Measurements from ENCODE around the gene ASB2.

DNA sequence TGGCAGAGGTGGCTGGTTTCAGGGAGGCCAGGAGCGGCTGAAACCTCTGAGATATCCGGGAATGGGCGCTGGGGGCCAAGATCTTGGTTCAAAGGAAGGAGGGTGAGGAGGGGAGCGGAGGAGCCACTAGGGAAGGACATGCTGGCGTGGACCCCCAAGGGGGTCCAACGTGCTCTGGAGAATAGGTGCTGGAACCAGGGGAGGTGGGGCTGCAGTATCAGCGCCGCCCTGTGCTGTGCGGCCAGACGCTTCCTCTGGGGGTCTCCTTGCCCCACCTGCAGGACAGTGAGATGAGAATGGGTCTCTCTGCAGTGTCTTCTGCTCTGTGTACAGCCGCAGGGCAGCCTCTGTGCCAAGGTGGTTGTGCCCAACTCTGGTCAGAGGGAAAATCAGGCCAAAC, 46.7 kb downstream of the ASB2 start:
- TF ChIP-seq POLR2A (IDR thresholded peaks at IDR 0.05; ENCODE audit: low read depth, low read length), result no peak
- no peak for TF ChIP-seq MAFK (IDR thresholded peaks at IDR 0.05; ENCODE audit: low read depth, low read length)
- TF ChIP-seq, protein P1, sequence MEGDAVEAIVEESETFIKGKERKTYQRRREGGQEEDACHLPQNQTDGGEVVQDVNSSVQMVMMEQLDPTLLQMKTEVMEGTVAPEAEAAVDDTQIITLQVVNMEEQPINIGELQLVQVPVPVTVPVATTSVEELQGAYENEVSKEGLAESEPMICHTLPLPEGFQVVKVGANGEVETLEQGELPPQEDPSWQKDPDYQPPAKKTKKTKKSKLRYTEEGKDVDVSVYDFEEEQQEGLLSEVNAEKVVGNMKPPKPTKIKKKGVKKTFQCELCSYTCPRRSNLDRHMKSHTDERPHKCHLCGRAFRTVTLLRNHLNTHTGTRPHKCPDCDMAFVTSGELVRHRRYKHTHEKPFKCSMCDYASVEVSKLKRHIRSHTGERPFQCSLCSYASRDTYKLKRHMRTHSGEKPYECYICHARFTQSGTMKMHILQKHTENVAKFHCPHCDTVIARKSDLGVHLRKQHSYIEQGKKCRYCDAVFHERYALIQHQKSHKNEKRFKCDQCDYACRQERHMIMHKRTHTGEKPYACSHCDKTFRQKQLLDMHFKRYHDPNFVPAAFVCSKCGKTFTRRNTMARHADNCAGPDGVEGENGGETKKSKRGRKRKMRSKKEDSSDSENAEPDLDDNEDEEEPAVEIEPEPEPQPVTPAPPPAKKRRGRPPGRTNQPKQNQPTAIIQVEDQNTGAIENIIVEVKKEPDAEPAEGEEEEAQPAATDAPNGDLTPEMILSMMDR (conservative IDR thresholded peaks at IDR 0.05; ENCODE audit: low read depth, low read length), result no peak
- TF ChIP-seq CHD1 (IDR thresholded peaks at IDR 0.05; ENCODE audit: low read depth, low read length), result no peak
- TF ChIP-seq, protein P2, sequence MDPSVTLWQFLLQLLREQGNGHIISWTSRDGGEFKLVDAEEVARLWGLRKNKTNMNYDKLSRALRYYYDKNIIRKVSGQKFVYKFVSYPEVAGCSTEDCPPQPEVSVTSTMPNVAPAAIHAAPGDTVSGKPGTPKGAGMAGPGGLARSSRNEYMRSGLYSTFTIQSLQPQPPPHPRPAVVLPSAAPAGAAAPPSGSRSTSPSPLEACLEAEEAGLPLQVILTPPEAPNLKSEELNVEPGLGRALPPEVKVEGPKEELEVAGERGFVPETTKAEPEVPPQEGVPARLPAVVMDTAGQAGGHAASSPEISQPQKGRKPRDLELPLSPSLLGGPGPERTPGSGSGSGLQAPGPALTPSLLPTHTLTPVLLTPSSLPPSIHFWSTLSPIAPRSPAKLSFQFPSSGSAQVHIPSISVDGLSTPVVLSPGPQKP (IDR thresholded peaks at IDR 0.05; ENCODE audit: borderline replicate concordance, low read depth, low read length), result no peak
- TF ChIP-seq SMC3 (IDR thresholded peaks at IDR 0.05; ENCODE audit: low read depth, low read length), result no peak
- no peak for TF ChIP-seq MAZ (IDR thresholded peaks at IDR 0.05; ENCODE audit: borderline replicate concordance, low read depth, low read length)
- TF ChIP-seq, protein P3, sequence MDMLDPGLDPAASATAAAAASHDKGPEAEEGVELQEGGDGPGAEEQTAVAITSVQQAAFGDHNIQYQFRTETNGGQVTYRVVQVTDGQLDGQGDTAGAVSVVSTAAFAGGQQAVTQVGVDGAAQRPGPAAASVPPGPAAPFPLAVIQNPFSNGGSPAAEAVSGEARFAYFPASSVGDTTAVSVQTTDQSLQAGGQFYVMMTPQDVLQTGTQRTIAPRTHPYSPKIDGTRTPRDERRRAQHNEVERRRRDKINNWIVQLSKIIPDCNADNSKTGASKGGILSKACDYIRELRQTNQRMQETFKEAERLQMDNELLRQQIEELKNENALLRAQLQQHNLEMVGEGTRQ (IDR thresholded peaks at IDR 0.05; ENCODE audit: low read depth, low read length), result no peak
- TF ChIP-seq RAD21 (IDR thresholded peaks at IDR 0.05; ENCODE audit: low read length), result no peak
- no peak for TF ChIP-seq MXI1 (IDR thresholded peaks at IDR 0.05; ENCODE audit: borderline replicate concordance, low read depth, low read length)
- no peak for TF ChIP-seq FOS (IDR thresholded peaks at IDR 0.05; ENCODE audit: low read depth, low read length)
- TF ChIP-seq RFX5 (IDR thresholded peaks at IDR 0.05; ENCODE audit: low read depth, low read length), result no peak

All from IMR-90 (cell line).